ENCODE measurements around the gene TRIM27.

Gene TRIM27

GRCh38 chr6:28947067-28947765 is 23.4 kb upstream of the TRIM27 start:
- no peak for DNase-seq (ENCODE audit: low read depth)
- no peak for TF ChIP-seq POLR2A (IDR thresholded peaks at IDR 0.05; ENCODE audit: extremely low read depth, insufficient read length)
- TF ChIP-seq, protein P1, sequence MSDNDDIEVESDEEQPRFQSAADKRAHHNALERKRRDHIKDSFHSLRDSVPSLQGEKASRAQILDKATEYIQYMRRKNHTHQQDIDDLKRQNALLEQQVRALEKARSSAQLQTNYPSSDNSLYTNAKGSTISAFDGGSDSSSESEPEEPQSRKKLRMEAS (IDR thresholded peaks at IDR 0.05; ENCODE audit: low read depth, low read length) = no peak
- no peak for TF ChIP-seq MYC (IDR thresholded peaks at IDR 0.05; ENCODE audit: low read depth, low read length)
- TF ChIP-seq, protein P2, sequence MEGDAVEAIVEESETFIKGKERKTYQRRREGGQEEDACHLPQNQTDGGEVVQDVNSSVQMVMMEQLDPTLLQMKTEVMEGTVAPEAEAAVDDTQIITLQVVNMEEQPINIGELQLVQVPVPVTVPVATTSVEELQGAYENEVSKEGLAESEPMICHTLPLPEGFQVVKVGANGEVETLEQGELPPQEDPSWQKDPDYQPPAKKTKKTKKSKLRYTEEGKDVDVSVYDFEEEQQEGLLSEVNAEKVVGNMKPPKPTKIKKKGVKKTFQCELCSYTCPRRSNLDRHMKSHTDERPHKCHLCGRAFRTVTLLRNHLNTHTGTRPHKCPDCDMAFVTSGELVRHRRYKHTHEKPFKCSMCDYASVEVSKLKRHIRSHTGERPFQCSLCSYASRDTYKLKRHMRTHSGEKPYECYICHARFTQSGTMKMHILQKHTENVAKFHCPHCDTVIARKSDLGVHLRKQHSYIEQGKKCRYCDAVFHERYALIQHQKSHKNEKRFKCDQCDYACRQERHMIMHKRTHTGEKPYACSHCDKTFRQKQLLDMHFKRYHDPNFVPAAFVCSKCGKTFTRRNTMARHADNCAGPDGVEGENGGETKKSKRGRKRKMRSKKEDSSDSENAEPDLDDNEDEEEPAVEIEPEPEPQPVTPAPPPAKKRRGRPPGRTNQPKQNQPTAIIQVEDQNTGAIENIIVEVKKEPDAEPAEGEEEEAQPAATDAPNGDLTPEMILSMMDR (IDR thresholded peaks at IDR 0.05; ENCODE audit: low read depth, low read length) = no peak

DNA sequence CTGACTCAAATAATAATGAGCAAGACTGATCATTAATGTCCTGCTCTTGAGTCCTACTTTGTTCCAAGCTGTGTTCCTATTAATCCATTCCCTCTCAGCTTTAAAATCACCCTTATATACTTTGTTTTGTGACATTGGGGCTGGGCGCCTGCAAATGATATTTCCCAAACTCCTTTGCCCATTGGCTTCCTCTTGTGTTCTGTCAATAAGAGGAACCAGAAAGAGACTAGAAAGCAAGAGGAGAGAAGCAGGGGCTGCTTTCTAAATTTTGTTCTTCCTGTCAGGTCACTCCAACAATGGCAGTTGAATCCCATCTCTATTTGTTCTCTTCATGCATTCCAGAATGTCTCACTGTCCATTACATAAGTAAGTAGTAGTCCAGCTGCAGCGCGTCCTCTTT is 21.6 kb upstream of the TRIM27 start:
- H3K4me3 ChIP-seq (ENCODE audit: low read depth, low read length) = no peak overlapping the region
- TF ChIP-seq, protein P1 (IDR thresholded peaks at IDR 0.05; ENCODE audit: low read depth, low read length) = no peak
- TF ChIP-seq POLR2A (IDR thresholded peaks at IDR 0.05; ENCODE audit: extremely low read depth, insufficient read length) = no peak
- TF ChIP-seq MYC (IDR thresholded peaks at IDR 0.05; ENCODE audit: low read depth, low read length) = no peak
- TF ChIP-seq, protein P2 (IDR thresholded peaks at IDR 0.05; ENCODE audit: low read depth, low read length) = no peak
- DNase-seq (ENCODE audit: low read depth) = peak; percentile 47

More at GRCh38 chr6:28947067-28947765, 23.4 kb upstream of the TRIM27 start:
- H3K4me3 ChIP-seq (ENCODE audit: low read depth, low read length) = no peak overlapping the region

DNA sequence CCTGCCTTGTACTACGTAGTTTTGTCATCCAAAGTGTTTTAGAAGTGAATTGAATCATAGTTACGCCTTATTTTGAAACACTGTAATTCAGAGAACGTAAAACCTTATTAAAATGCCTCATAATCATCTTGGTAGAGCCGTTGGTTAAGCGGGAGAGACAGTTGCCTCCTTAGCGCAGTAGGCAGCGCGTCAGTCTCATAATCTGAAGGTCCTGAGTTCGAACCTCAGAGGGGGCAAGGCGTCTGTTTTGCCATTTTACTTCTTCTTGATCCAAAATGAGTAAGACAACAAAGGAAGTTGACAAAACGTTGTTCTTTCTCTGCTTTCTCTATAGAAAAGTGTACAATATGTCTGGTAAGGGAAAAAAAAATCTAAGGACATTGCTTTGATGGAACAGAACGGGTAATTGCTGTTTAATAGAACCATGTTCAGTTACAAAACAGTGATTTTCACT is 20.7 kb upstream of the TRIM27 start:
- no peak for TF ChIP-seq MYC (IDR thresholded peaks at IDR 0.05; ENCODE audit: low read depth, low read length)
- TF ChIP-seq, protein P1 (IDR thresholded peaks at IDR 0.05; ENCODE audit: low read depth, low read length) = no peak
- no peak for TF ChIP-seq POLR2A (IDR thresholded peaks at IDR 0.05; ENCODE audit: extremely low read depth, insufficient read length)
- TF ChIP-seq, protein P2 (IDR thresholded peaks at IDR 0.05; ENCODE audit: low read depth, low read length) = no peak
- DNase-seq (ENCODE audit: low read depth) = peak; percentile 83

GRCh38 chr6:28943557-28944411 is 20.0 kb upstream of the TRIM27 start:
- DNase-seq (ENCODE audit: low read depth) = peak; percentile 82

More for the DNA sequence above, 20.7 kb upstream of the TRIM27 start:
- peak overlapping the region; percentile 80 for H3K4me3 ChIP-seq (ENCODE audit: low read depth, low read length)

GRCh38 chr6:28943223-28943556 is 19.4 kb upstream of the TRIM27 start:
- DNase-seq (ENCODE audit: low read depth) = peak; percentile 37
- TF ChIP-seq MYC (IDR thresholded peaks at IDR 0.05; ENCODE audit: low read depth, low read length) = no peak
- TF ChIP-seq POLR2A (IDR thresholded peaks at IDR 0.05; ENCODE audit: extremely low read depth, insufficient read length) = no peak
- TF ChIP-seq, protein P1 (IDR thresholded peaks at IDR 0.05; ENCODE audit: low read depth, low read length) = no peak
- TF ChIP-seq, protein P2 (IDR thresholded peaks at IDR 0.05; ENCODE audit: low read depth, low read length) = no peak
- H3K4me3 ChIP-seq (ENCODE audit: low read depth, low read length) = peak overlapping the region; percentile 39

More at GRCh38 chr6:28943557-28944411, 20.0 kb upstream of the TRIM27 start:
- TF ChIP-seq MYC (IDR thresholded peaks at IDR 0.05; ENCODE audit: low read depth, low read length) = 0 out of 2 replicates have a peak, but pooled peaks have one; percentile 9
- TF ChIP-seq POLR2A (IDR thresholded peaks at IDR 0.05; ENCODE audit: extremely low read depth, insufficient read length) = no peak
- TF ChIP-seq, protein P2 (IDR thresholded peaks at IDR 0.05; ENCODE audit: low read depth, low read length) = no peak
- TF ChIP-seq, protein P1 (IDR thresholded peaks at IDR 0.05; ENCODE audit: low read depth, low read length) = peak; percentile 17; the same call in 1 of the 2 replicates
- peak overlapping the region; percentile 80 for H3K4me3 ChIP-seq (ENCODE audit: low read depth, low read length)

Measured in NB4 (cell line).